BLaER1 (cell line): ENCODE data around the gene KLF13.

ENCODE experiments used
- H3K27ac ChIP-seq: shearing (Covaris generic); formaldehyde crosslinking; 2 replicates; pipeline ENCODE4 v1.8.1; 2022
- H3K27me3 ChIP-seq: shearing (Covaris generic); formaldehyde crosslinking; 2 replicates; pipeline ENCODE4 v1.8.1; 2022
- H3K36me3 ChIP-seq: shearing (Covaris generic); formaldehyde crosslinking; 2 replicates; pipeline ENCODE4 v1.8.1; 2022
- H3K4me1 ChIP-seq: shearing (Covaris generic); formaldehyde crosslinking; 2 replicates; pipeline ENCODE4 v1.8.1; 2022
- H3K4me2 ChIP-seq: shearing (Covaris generic); formaldehyde crosslinking; 2 replicates; pipeline ENCODE4 v1.8.1; 2022
- H3K4me3 ChIP-seq: shearing (Covaris generic); formaldehyde crosslinking; 2 replicates; pipeline ENCODE4 v1.8.1; 2022
- H3K9ac ChIP-seq: shearing (Covaris generic); formaldehyde crosslinking; 2 replicates; pipeline ENCODE4 v1.8.1; 2022
- H3K9me3 ChIP-seq: shearing (Covaris generic); formaldehyde crosslinking; 2 replicates; pipeline ENCODE4 v1.8.1; 2022
- H4K20me1 ChIP-seq: shearing (Covaris generic); formaldehyde crosslinking; 2 replicates; pipeline ENCODE4 v1.8.1; 2022
- Cebpa-rat ChIP-seq: shearing (Covaris generic); IDR thresholded peaks from 2 replicates; pipeline ENCODE4 v1.8.1; 2022

Gene KLF13

GRCh38 chr15:31298707-31299172 lies 27.9 kb upstream of the KLF13 start:
- Histone ChIP-seq H3K4me2 (peak overlapping the region; percentile 81), H3K4me3 (no peak overlapping the region), H4K20me1 (no peaks in the 10 kb centered on the region), H3K9ac (peak overlapping the region; percentile 7; the same call in 1 of the 2 replicates), H3K4me1 (peaks cover 69% of the 10 kb centered on the region), H3K27me3 (no peaks in the 10 kb centered on the region), H3K36me3 (no peaks in the 10 kb centered on the region), H3K9me3 (no peaks in the 10 kb centered on the region), H3K27ac (peak overlapping the region; percentile 66)
- TF ChIP-seq Cebpa-rat = no peak

GRCh38 chr15:31300208-31300661 lies 26.4 kb upstream of the KLF13 start:
- TF ChIP-seq Cebpa-rat = no peak
- peak overlapping the region; percentile 90 for H3K27ac ChIP-seq
- peak overlapping the region; percentile 78 for H3K9ac ChIP-seq
- no peaks in the 10 kb centered on the region for H3K36me3 ChIP-seq
- H4K20me1 ChIP-seq = no peaks in the 10 kb centered on the region
- 0 out of 2 replicates have a peak overlapping the region, but pooled peaks have one; percentile 32 for H3K4me3 ChIP-seq
- H3K9me3 ChIP-seq = no peaks in the 10 kb centered on the region
- H3K27me3 ChIP-seq = no peaks in the 10 kb centered on the region
- H3K4me1 ChIP-seq = peaks cover 84% of the 10 kb centered on the region
- H3K4me2 ChIP-seq = peak overlapping the region; percentile 81

GRCh38 chr15:31300981-31301672 lies 25.5 kb upstream of the KLF13 start:
- peak overlapping the region; percentile 90 for H3K27ac ChIP-seq
- H3K36me3 ChIP-seq = no peaks in the 10 kb centered on the region
- peak overlapping the region; percentile 78 for H3K9ac ChIP-seq
- TF ChIP-seq Cebpa-rat = no peak
- no peaks in the 10 kb centered on the region for H4K20me1 ChIP-seq
- peak overlapping the region; percentile 32 for H3K4me3 ChIP-seq
- peak overlapping the region; percentile 81 for H3K4me2 ChIP-seq
- peaks cover 92% of the 10 kb centered on the region for H3K4me1 ChIP-seq
- no peaks in the 10 kb centered on the region for H3K9me3 ChIP-seq
- H3K27me3 ChIP-seq = no peaks in the 10 kb centered on the region

GRCh38 chr15:31301673-31301990 lies 25.0 kb upstream of the KLF13 start:
- H3K27ac ChIP-seq = peak overlapping the region; percentile 90
- no peak for TF ChIP-seq Cebpa-rat
- H3K4me1 ChIP-seq = peaks cover 98% of the 10 kb centered on the region
- H3K27me3 ChIP-seq = no peaks in the 10 kb centered on the region
- no peaks in the 10 kb centered on the region for H4K20me1 ChIP-seq
- no peaks in the 10 kb centered on the region for H3K9me3 ChIP-seq
- peak overlapping the region; percentile 81 for H3K4me2 ChIP-seq
- H3K4me3 ChIP-seq = peak overlapping the region; percentile 32
- H3K36me3 ChIP-seq = no peaks in the 10 kb centered on the region
- H3K9ac ChIP-seq = peak overlapping the region; percentile 78

GRCh38 chr15:31302029-31302657 lies 24.5 kb upstream of the KLF13 start:
- Histone ChIP-seq H3K4me2 (peak overlapping the region; percentile 81), H3K36me3 (no peaks in the 10 kb centered on the region), H4K20me1 (no peaks in the 10 kb centered on the region), H3K4me3 (peak overlapping the region; percentile 32; the same call in 1 of the 2 replicates), H3K27ac (peak overlapping the region; percentile 90), H3K4me1 (peaks cover 99% of the 10 kb centered on the region), H3K9me3 (no peaks in the 10 kb centered on the region), H3K9ac (peak overlapping the region; percentile 78), H3K27me3 (no peaks in the 10 kb centered on the region)
- no peak for TF ChIP-seq Cebpa-rat

GRCh38 chr15:31302778-31303725 lies 23.6 kb upstream of the KLF13 start:
- Histone ChIP-seq H3K9me3 (no peaks in the 10 kb centered on the region), H4K20me1 (no peaks in the 10 kb centered on the region), H3K27ac (peak overlapping the region; percentile 90), H3K9ac (peak overlapping the region; percentile 78), H3K36me3 (no peaks in the 10 kb centered on the region), H3K27me3 (no peaks in the 10 kb centered on the region), H3K4me1 (peaks cover 100% of the 10 kb centered on the region), H3K4me3 (no peak overlapping the region), H3K4me2 (peak overlapping the region; percentile 81)
- no peak for TF ChIP-seq Cebpa-rat

GRCh38 chr15:31303726-31304648 lies 22.6 kb upstream of the KLF13 start:
- Histone ChIP-seq H3K27ac (peak overlapping the region; percentile 90), H3K4me1 (peaks cover 100% of the 10 kb centered on the region), H3K4me3 (no peak overlapping the region), H3K9me3 (no peaks in the 10 kb centered on the region), H4K20me1 (no peaks in the 10 kb centered on the region), H3K27me3 (no peaks in the 10 kb centered on the region), H3K4me2 (peak overlapping the region; percentile 81), H3K36me3 (no peaks in the 10 kb centered on the region), H3K9ac (no peak overlapping the region)
- no peak for TF ChIP-seq Cebpa-rat

- H3K4me1 ChIP-seq = peaks cover 100% of the 10 kb centered on the region
- H3K4me2 ChIP-seq = peak overlapping the region; percentile 81
- H3K27ac ChIP-seq = peak overlapping the region; percentile 55
- H3K36me3 ChIP-seq = no peaks in the 10 kb centered on the region
- H4K20me1 ChIP-seq = no peaks in the 10 kb centered on the region
- no peak overlapping the region for H3K4me3 ChIP-seq
- no peak for TF ChIP-seq Cebpa-rat
- no peaks in the 10 kb centered on the region for H3K27me3 ChIP-seq
- no peak overlapping the region for H3K9ac ChIP-seq
- no peaks in the 10 kb centered on the region for H3K9me3 ChIP-seq
These were observed 21.8 kb upstream of the KLF13 start for GRCh38 chr15:31304751-31305365.
